Large intestine (tissue), 3 donors: ENCODE results near the gene ARHGAP1. TPM values are rescaled to one million over a fixed set of nuclear protein-coding genes. Genes with fewer than 3 reads are reported as not detected.

Experiments used
- DNase-seq, 2 donors: peaks; one replicate each; pipeline versions ENCODE4 v3.0.0 to v3.0.0-alpha.2; 2013
- H3K27ac ChIP-seq: one replicate; pipeline ENCODE4 v1.5.1; 2013; ENCODE audit warnings: low read length
- H3K27me3 ChIP-seq: 2 replicates; pipeline ENCODE4 v1.6.1; 2013; ENCODE audit warnings: low read length; ENCODE audit not compliant: control insufficient read depth, insufficient read depth
- H3K36me3 ChIP-seq: 2 replicates; pipeline ENCODE4 v1.6.1; 2013; ENCODE audit warnings: low read length; ENCODE audit not compliant: control insufficient read depth, insufficient read depth
- H3K4me1 ChIP-seq: one replicate; pipeline ENCODE4 v1.6.1; 2013; ENCODE audit warnings: low read length; ENCODE audit not compliant: control insufficient read depth, insufficient read depth
- H3K4me3 ChIP-seq: one replicate; pipeline ENCODE4 v1.5.1; 2013; ENCODE audit warnings: low read length
- H3K9me3 ChIP-seq: one replicate; pipeline ENCODE4 v1.6.1; 2013; ENCODE audit warnings: mild to moderate bottlenecking, low read depth, low read length, moderate library complexity; ENCODE audit not compliant: control insufficient read depth
- WGBS: methylation state at CpG from one replicate; pipeline ENCODE4 v1.1.5; 2013; ENCODE audit warnings: low lambda C conversion rate; ENCODE audit not compliant: insufficient coverage; 5-methylcytosine and 5-hydroxymethylcytosine counted together
- polyA plus RNA-seq: library from polyadenylated mRNA; unstranded; fragments of 120-200 nt; gene quantifications from one replicate; pipeline ENCODE4 v1.2.1, GENCODE V29; 2013

The ARHGAP1 gene
- polyA plus RNA-seq, 1 donor, result 47.2 TPM

DNA sequence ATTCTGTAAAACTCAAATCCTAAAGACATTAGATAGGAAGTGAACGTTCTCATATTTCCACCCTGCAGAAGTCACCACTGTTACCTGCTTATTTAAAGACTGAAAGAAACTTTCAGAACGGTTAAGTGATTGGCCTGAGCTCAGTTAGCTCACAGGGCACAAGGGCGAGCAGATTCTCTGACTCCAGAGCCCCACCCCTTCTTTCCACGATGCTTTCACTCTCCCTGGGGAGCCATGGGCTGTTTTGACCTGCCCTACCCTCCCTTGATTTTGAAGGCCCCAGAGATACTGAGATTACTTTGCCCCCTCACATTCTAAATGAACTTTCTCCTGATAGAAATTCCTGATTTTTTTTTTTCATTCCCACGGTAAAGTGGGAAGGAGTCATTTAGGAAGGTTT is 33.9 kb downstream of the ARHGAP1 start:
- no peak overlapping the region for H3K27ac ChIP-seq
- no peaks in the 10 kb centered on the region for H3K4me1 ChIP-seq
- no peak overlapping the region for H3K4me3 ChIP-seq
- no peaks in the 10 kb centered on the region for H3K9me3 ChIP-seq
- H3K27me3 ChIP-seq, result no peaks in the 10 kb centered on the region
- DNase-seq, result no peak
- no CpG with 5 or more reads among the region's 5 CpGs for WGBS
- H3K36me3 ChIP-seq, result peaks cover 86% of the 10 kb centered on the region

GRCh38 chr11:46665356-46665755 is 35.1 kb downstream of the ARHGAP1 start:
- Histone ChIP-seq H3K36me3 (peaks cover 81% of the 10 kb centered on the region), H3K27ac (no peak overlapping the region), H3K27me3 (no peaks in the 10 kb centered on the region), H3K4me1 (no peaks in the 10 kb centered on the region), H3K9me3 (no peaks in the 10 kb centered on the region), H3K4me3 (no peak overlapping the region)
- DNase-seq, result no peak
- no CpG with 5 or more reads among the region's 1 CpG for WGBS

GRCh38 chr11:46664612-46665011 is 35.8 kb downstream of the ARHGAP1 start:
- no peaks in the 10 kb centered on the region for H3K9me3 ChIP-seq
- no peak overlapping the region for H3K27ac ChIP-seq
- H3K36me3 ChIP-seq, result peaks cover 78% of the 10 kb centered on the region
- H3K4me1 ChIP-seq, result peaks cover 4% of the 10 kb centered on the region
- no peak for DNase-seq
- no peaks in the 10 kb centered on the region for H3K27me3 ChIP-seq
- WGBS, result no CpG with 5 or more reads among the region's 6 CpGs
- no peak overlapping the region for H3K4me3 ChIP-seq

DNA sequence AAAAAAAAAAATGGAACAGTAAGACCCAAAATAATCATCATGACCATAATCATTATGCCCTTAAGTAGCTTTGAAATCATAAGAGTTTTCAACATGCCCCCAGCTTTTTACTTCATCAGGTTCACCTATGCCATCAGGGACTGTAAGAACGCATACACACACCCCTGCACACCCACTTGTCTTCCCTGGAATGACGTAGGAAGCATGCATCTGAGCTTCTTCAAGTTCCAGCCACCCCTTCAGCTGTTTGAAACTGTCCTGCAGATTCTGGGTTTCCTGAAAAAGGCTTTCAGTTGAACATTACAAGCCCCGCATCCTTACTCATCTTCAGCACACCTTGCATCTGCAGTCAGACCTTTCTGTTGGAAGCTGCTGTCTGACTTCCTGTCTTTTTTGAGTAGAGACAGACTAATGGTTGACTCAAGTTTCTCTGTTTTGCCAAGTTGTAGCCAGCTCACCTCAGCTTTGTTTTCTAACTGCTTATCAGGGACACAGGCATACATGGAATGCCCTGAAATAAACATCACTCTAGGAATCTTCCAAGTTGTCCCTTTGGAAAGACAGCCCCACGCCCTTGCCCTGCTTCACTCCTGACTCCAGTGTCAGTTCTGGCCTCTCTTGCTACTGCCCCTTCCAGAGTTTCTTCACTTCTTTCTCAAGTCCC is 37.0 kb downstream of the ARHGAP1 start:
- no peak for DNase-seq
- Histone ChIP-seq H3K4me3 (no peak overlapping the region), H3K4me1 (peaks cover 4% of the 10 kb centered on the region), H3K27ac (no peak overlapping the region), H3K27me3 (no peaks in the 10 kb centered on the region), H3K9me3 (no peaks in the 10 kb centered on the region), H3K36me3 (peaks cover 75% of the 10 kb centered on the region)
- WGBS, result no CpG with 5 or more reads among the region's 4 CpGs

- H3K4me1 ChIP-seq, result peaks cover 4% of the 10 kb centered on the region
- H3K4me3 ChIP-seq, result no peak overlapping the region
- H3K9me3 ChIP-seq, result no peaks in the 10 kb centered on the region
- DNase-seq, result no peak
- H3K36me3 ChIP-seq, result peaks cover 73% of the 10 kb centered on the region
- no peaks in the 10 kb centered on the region for H3K27me3 ChIP-seq
- no peak overlapping the region for H3K27ac ChIP-seq
Observed at GRCh38 chr11:46662366-46662765, 38.1 kb downstream of the ARHGAP1 start.

DNA sequence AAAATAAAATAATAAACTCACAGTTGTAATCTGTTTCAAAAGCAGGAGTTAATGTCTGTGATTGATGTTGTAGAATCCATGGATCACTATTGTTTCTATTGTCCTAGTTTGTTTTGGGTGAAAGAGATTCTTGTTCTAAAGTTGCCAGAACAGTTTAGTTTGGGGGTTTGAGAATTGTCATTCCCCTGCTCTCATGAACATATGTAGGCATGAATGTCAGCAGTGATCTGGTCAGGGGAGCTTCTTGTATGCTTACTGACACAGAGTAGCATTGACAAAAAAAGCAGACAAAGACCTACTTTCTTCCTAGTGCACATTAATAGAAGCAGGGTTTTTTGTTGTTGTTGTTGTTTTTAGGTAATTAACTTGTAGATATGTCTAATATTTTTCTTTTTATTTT is 38.6 kb downstream of the ARHGAP1 start:
- H3K4me1 ChIP-seq, result peaks cover 4% of the 10 kb centered on the region
- no peaks in the 10 kb centered on the region for H3K9me3 ChIP-seq
- peaks cover 73% of the 10 kb centered on the region for H3K36me3 ChIP-seq
- no peak overlapping the region for H3K4me3 ChIP-seq
- no peak for DNase-seq
- no peak overlapping the region for H3K27ac ChIP-seq
- no peaks in the 10 kb centered on the region for H3K27me3 ChIP-seq

GRCh38 chr11:46659908-46660307 is 40.5 kb downstream of the ARHGAP1 start:
- Histone ChIP-seq H3K27me3 (no peaks in the 10 kb centered on the region), H3K36me3 (peaks cover 69% of the 10 kb centered on the region), H3K27ac (no peak overlapping the region), H3K4me3 (no peak overlapping the region), H3K9me3 (no peaks in the 10 kb centered on the region), H3K4me1 (peaks cover 4% of the 10 kb centered on the region)
- DNase-seq, result peak in 1 of 2 donors; percentile 31
- no CpG with 5 or more reads among the region's 1 CpG for WGBS

DNA sequence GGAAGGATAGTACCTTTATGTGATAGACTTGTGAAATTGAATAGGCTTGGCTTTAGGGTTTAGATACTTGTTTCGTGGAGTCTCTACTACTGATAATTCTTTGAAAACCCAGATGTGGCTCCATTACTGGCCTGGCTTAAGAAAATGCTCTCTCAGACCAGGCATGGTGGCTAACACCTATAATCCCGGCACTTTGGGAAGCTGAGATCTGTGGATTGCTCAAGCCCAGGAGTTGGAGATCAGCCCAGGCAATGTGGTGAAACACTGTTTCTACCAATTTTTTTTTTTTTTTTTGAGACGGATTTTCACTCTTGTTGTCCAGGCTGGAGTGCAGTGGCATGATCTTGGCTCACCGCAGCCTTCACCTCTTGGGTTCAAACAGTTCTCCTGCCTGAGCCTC is 42.2 kb downstream of the ARHGAP1 start:
- no peaks in the 10 kb centered on the region for H3K9me3 ChIP-seq
- no peaks in the 10 kb centered on the region for H3K27me3 ChIP-seq
- peaks cover 4% of the 10 kb centered on the region for H3K4me1 ChIP-seq
- H3K4me3 ChIP-seq, result no peak overlapping the region
- no CpG with 5 or more reads among the region's 4 CpGs for WGBS
- H3K27ac ChIP-seq, result no peak overlapping the region
- no peak for DNase-seq
- peaks cover 66% of the 10 kb centered on the region for H3K36me3 ChIP-seq

GRCh38 chr11:46657186-46657585 is 43.2 kb downstream of the ARHGAP1 start:
- no CpG with 5 or more reads among the region's 3 CpGs for WGBS
- Histone ChIP-seq H3K27me3 (no peaks in the 10 kb centered on the region), H3K36me3 (peaks cover 72% of the 10 kb centered on the region), H3K9me3 (no peaks in the 10 kb centered on the region), H3K4me3 (no peak overlapping the region), H3K27ac (no peak overlapping the region), H3K4me1 (peaks cover 4% of the 10 kb centered on the region)
- DNase-seq, result no peak

DNA sequence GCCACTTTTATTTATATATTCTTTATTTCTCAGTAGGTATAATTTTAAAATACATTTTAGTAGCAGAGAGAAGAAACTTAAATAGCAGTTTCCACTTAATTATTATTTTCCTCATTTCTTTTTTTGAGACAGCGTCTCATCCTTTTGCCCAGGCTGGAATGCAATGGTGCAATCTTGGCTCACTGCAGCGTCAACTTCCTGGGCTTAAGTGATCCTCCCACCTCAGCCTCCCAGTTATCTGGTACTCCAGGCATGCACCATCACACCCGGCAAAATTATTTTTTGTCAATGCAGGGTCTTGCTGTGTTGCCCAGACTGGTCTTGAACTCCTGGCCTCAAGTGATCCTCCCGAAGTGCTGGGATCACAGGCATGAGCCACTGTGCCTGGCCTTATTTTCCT is 44.8 kb downstream of the ARHGAP1 start:
- H3K27me3 ChIP-seq, result no peaks in the 10 kb centered on the region
- H3K9me3 ChIP-seq, result no peaks in the 10 kb centered on the region
- no peak overlapping the region for H3K4me3 ChIP-seq
- H3K27ac ChIP-seq, result no peak overlapping the region
- DNase-seq, result no peak
- peaks cover 75% of the 10 kb centered on the region for H3K36me3 ChIP-seq
- H3K4me1 ChIP-seq, result peaks cover 4% of the 10 kb centered on the region
- 100% methylated on average over 1 of the region's 4 CpGs for WGBS

DNA sequence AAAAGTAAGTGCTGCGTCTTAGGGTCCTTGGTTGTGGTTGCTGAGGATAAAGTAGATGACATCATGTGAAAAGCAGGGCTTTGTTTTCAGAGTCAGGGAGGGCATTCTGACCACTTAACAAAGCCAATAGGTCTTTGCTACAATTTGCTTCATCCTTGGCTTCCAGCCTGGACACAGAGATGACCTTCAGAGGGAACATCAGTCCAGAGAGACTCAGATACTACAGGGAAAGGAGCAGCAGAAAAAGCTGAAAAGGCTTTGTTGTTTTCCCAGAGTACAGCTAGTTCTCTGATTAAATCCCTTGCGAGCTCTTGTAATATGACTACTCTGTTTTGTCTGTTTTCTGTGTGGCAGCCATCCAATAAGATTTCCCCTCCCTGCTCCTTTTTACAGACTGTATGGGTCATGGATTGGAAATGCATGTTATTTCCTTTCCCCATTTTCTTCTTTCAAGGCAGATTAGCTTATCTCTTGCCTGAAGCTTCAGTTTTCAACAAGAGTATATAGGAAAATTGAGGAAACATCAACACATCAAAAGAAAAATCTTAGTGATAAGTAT is 51.2 kb downstream of the ARHGAP1 start:
- Histone ChIP-seq H3K4me1 (no peaks in the 10 kb centered on the region), H3K4me3 (no peak overlapping the region), H3K36me3 (peaks cover 74% of the 10 kb centered on the region), H3K27ac (no peak overlapping the region), H3K9me3 (no peaks in the 10 kb centered on the region), H3K27me3 (no peaks in the 10 kb centered on the region)
- DNase-seq, result peak in 1 of 2 donors; percentile 35
- 100% methylated on average over 1 of the region's 2 CpGs for WGBS
